ENCODE measurements around the gene PAPPA.

DNA sequence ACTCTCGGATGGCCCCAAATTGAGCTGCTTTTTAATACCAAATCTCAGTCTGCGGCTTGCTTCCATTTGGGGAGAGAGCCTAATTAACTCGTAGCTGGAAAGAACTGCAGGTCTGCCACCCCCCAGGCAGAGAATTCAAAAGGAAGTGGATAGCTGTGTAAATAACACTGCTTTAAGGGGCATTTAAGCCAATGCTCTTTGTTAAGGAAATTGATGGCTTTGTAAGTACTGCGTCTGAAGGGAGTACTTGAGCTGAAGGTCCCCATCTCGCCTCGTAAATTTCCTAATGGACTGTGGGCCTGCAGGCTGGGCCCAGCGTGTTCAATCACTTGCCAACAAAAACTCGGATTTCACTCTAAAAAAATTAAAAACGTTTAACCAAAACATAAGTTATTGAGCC, 132.7 kb downstream of the PAPPA start:
- TF ChIP-seq, protein P1, sequence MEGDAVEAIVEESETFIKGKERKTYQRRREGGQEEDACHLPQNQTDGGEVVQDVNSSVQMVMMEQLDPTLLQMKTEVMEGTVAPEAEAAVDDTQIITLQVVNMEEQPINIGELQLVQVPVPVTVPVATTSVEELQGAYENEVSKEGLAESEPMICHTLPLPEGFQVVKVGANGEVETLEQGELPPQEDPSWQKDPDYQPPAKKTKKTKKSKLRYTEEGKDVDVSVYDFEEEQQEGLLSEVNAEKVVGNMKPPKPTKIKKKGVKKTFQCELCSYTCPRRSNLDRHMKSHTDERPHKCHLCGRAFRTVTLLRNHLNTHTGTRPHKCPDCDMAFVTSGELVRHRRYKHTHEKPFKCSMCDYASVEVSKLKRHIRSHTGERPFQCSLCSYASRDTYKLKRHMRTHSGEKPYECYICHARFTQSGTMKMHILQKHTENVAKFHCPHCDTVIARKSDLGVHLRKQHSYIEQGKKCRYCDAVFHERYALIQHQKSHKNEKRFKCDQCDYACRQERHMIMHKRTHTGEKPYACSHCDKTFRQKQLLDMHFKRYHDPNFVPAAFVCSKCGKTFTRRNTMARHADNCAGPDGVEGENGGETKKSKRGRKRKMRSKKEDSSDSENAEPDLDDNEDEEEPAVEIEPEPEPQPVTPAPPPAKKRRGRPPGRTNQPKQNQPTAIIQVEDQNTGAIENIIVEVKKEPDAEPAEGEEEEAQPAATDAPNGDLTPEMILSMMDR (IDR thresholded peaks at IDR 0.05), result no peak
- TF ChIP-seq POLR2A (IDR thresholded peaks at IDR 0.05; ENCODE audit: low read depth) (no peak), POLR2AphosphoS5 (IDR thresholded peaks at IDR 0.05) (no peak), EP300 (IDR thresholded peaks at IDR 0.05) (no peak)

Measured in esophagus muscularis mucosa (tissue), 4 donors.